HG03159 (cell line): ENCODE results near the gene SLC6A16.
A peak's percentile ranks its signal among the peaks of the same experiment; 100 is the strongest.
"Not testable (repeated sequence)": the region's sequence is repeated elsewhere in the genome, so short reads cannot be mapped to it uniquely, and the experiment has no call there.

Experiments
- ATAC-seq: cut with Tn5 transposase; IDR thresholded peaks from one replicate; pipeline ENCODE4 v1.9.1; 2021; ENCODE audit warnings: mild to moderate bottlenecking, moderate library complexity; ENCODE audit not compliant: unreplicated experiment

Gene SLC6A16

DNA sequence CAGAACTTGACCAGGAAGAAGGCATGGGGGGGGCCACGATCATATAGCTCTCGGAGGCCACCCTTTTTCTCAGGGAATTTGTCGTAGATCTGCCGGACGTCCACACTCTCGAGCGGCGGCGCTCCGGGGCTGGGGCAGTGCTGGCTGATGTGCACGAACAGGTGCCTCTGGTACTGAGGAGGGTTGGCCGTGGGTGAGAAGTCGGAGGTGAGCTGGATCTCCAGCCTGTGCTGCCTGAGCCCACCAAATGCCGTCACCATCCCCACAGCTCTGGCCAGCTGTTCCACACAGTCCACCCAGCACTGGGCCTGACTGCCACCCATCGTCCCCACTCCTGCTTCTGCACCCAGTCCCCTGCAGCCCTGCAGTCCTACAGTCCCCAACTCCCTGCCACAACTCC is 22.2 kb upstream of the SLC6A16 start:
- ATAC-seq = no peak

DNA sequence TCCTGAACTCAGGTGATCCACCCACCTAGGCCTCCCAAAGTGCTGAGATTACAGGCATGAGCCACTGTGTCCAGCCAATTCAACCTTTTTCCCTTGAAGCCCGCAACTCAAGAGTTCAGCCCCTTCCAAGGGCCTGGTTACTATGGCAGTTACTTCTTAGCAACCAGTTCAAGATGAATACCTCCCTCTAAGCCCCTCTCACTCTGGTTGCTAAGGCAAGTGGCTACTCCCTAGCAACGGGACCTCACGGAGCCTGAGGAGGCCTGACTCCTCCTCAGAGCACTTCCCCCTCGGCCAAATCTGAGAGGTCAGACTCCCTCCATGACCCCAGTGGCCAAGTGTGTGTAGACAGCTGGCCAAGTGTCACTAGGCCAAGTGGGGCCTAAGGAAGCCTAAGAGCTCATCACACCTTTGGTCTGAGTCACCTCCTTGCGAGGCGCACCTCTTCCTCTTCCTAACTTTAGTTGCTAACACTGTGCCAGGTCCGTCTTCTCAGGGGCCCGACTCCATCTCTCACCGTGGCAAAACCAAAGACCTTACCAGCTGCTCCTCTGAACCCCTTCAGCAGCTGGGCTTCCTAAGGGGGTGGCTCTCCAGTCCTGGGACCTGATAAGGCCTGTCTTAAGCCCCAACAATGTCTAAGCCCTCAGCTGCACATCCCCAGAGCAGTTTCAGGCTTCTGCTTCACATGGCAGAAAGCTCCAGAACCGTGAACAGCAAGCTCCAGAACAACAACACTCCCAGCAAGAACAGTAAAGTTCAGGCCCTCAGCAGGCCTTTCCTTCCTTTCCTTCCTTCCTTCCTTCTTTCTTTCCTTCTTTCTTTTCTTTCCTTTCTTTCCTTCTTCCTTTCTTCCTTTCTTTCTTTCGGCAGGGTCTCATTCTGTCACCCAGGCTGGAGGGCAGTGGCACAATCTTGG is 19.8 kb upstream of the SLC6A16 start:
- ATAC-seq = no peak

DNA sequence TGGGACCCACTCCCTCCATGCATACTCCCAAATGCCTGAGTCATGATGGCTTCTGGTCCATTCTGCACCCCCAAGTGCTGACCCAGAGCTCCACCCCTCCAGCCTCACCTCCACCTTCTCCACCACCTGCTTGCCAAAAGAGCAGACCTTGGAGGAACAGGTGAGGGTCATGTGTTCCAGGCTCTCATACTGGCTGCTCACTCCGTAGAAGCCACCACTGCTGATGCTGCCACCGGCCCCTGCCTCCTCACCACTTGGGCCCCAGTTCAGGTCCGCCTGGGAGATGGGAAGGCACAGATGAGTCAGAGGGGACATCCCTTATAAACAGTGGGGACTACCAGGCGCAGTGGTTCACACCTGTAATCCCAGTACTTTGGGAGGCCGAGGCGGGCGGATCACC is 18.1 kb upstream of the SLC6A16 start:
- no peak for ATAC-seq

DNA sequence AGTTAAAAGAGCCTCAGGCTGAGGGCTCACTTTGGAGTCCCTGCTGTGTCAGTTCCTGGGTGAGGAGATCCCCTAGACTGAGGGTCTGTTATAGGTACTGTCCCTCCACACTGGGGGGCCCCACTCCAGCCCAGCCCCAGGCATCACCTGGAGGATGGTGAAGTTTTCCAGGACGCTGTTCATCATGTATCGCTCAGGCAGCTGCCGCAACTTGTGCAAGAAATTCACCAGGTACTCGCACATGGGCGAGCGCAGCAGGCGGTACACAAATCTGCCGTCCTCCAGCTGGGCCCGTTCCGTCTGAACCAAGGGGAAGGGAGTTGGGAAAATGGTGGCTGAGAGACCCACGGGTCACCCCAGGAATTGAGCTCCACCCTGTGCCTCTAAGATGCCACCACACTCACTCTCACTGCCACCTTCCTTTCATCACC is 17.3 kb upstream of the SLC6A16 start:
- no peak for ATAC-seq

DNA sequence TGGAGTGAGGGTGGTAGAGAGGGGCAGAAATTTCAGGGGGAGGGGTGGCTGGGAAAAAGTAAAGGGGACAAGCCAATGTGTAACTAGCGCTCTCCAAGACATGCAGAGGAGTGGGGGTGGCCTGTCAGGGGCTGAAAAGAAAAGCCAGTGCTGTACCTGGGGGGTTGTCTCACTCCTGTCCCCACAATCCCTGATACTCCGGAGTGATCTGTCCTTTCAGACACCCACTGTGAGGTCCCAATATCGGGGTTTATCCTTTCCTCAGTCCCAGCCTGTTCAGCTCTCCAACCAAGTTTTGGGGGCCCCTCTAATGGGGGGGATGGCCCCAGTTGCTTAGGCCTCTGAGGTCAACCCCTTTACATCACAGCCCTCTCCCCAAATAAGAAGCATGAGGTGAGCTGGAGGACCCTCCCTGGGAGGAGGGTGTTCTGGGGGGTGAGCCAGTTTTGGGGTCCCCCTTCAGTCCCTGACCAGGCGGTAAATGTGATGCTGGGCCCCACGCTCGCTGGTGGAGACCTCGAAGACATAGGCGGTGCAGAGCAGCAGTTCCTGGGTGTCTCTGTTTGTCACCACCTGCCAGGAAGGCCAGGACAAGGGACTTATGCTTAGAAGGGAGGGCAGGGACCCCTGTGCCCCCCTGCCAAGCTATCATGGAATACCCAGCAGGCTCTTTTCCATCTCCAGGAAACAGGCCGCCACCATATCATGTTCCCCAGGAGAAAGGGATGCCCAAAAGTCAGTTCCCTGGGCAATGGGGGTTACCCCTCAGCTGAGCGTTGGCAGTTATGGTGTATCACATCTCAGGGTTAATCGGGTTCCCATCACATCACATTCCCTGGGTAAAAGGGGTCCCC is 16.1 kb upstream of the SLC6A16 start:
- ATAC-seq = no peak

DNA sequence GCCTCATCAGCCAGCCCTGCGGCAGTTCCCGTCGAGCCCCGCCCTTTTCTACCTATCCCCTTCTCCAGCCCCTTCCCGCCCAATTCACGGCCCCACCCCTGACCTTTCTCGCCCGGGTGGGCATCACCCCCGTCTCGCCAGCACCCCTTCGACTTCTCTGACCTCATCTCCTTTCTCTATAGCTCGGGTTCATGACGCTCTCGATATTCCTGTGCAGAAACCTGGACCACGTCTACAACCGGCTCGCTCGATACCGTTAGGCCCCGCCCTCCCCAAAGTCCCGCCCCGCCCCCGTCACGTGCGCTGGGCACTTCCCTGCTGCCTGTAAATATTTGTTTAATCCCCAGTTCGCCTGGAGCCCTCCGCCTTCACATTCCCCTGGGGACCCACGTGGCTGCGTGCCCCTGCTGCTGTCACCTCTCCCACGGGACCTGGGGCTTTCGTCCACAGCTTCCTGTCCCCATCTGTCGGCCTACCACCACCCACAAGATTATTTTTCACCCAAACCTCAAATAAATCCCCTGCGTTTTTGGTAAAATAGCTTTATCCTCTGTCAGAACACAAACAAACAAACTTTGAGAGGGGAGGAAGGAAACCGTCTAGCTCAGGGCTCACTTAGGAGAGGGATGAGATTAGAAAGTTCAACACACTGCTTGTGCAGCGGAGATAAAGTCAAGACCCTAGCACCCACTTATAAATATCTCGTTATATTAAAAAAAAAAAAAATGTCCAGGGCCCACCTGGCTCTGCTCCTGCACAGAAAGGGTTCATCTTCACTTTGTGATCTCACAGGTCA is 15.3 kb upstream of the SLC6A16 start:
- ATAC-seq = peak; percentile 74

DNA sequence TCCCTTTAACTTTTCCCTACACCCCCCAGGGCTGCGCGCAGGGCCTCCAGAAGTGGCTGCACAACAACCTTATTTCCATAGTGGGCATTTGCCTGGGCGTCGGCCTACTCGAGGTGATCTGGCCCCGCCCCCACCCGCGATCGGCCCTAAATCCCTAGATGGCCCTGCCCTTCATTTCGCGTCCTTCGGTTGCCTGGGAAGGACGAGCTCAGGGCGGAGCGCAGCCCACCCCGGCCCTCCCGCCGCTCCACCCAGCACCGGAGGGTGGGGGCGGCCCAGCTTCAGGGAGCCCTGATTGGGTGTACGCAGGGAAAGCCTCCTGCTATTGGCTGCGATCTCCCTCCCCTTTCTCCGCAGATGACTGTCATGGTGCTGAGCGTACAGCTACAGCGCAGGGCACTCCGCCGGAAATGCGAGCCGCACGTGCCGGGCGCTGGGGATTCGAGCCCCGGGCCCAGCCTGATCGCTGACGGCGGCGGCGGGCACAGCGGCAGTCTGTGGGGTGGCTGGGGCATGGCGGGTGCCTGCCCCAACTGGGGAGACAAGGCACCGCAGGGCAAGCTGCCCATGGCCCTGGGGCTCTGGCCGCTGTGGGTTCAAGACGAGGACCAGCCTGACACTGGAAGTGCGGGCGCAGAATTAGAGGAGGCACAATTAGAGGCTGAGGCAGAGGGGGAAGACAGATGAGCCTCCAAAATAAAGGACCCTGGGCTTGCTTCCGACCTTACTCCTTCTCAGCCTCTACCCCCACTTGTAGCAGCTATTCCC is 14.5 kb upstream of the SLC6A16 start:
- ATAC-seq = no peak

DNA sequence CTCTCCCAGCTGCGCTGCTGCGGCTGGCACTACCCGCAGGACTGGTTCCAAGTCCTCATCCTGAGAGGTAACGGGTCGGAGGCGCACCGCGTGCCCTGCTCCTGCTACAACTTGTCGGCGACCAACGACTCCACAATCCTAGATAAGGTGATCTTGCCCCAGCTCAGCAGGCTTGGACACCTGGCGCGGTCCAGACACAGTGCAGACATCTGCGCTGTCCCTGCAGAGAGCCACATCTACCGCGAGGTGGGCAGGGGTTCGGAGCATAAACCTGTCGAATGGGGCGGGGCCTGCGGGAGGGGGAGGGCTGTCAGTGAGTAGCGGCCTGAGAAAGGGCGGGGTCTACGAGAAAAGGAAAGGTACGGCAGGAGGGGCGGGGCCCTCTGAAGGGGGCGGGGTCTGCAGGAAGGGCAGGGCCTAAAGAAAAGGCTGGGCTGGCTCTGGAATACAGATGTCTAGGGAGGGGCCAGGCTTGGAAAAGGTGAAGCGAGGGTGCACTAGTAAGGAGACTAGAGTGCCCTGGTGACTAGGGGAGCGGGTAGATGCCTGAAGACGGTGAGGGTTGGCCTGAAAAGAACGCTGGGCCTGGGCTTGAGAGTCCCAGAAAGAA is 13.8 kb upstream of the SLC6A16 start:
- ATAC-seq = no peak

DNA sequence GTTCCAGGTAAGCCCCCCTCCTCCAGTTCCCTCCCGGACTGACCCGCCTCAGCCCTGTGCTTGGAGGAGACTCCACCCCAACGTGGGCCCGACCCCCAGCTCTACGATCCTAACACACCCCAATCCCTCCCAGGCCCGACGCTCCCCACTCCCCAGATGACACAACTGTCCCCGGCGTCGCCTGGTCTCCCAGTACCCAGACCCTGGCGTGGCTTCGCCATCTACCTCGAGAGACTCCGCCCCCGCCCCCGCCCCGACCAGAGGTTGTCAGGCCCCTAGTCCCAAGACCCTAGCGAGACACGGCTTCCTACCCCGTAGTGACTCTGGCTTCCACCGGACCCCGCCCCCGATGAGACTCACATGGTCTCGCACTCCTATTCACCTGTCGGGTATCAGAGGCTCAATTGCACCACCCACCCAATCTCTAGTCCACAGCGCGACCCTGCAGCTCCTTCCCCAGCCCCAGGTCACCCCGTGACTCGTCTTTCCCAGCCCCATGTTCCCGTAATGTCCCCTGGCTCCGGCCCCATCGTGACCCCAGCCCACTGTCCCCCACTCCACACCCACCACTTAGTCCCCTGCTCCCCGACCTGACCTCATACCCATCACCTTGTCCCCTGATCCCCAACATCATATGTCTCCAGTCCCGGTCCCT is 13.2 kb upstream of the SLC6A16 start:
- no peak for ATAC-seq

DNA sequence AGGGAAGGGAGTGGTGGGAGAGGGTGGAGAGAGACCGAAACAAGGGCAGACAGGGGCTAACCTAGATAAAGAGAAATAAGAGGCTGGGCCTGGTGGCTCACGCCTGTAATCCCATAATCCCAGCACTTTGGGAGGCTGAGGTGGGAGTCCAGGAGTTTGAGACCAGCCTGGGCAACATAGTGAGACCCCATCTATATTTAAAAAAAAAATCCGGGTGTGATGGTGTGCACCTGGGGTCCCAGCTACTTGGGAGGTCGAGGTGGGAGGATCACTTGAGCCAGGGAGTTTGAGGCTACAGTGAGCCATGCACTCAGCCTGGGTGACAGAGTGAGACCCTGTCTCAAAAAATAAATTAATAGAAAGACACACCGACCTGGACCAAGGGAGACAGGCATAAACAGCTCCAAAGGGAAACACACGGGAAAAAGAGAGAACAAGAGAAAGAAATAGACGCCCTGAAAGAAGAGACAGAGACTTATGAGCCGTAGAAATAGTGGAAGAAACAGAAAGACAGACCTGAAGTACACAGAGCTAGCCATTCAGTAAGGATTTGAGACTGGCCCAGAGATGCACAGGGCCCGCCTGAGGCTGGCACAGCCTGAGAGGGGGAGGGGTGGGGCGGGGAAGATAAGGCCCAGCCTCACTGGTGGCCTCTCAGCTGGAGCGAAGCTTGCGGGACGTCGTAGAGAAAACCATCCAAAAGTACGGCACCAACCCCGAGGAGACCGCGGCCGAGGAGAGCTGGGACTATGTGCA is 12.5 kb upstream of the SLC6A16 start:
- ATAC-seq = no peak

DNA sequence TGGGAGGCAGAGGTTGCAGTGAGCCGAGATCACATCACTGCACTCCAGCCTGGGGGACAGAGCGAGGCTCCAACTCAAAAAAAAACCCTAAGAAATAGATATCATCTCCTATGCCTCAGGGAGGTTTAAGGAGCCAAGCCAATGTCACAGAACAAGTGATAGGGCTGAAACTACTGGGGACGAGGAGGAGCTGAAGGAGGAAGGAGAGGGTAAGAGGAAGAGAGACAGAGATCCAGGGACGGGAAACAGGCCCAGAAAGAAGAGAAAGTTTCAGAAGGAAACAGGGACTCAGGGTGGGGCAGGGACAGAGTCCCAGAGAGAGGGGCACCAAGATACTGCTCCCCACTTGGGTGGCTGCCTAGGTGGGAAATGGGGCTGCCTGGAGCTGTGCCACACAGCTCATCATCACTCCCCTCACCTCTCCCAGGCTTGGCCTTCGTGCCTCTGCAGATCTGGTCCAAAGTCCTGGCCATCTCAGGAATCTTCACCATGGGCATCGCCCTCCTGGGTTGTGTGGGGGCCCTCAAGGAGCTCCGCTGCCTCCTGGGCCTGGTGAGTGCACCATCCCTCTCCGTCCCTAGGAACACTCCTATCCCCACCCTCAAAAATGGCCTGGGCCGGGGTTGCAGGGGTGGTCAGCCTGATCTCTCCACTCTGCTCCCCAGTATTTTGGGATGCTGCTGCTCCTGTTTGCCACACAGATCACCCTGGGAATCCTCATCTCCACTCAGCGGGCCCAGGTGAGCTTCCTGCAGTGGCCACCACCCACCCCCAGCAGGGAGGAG is 11.7 kb upstream of the SLC6A16 start:
- no peak for ATAC-seq

DNA sequence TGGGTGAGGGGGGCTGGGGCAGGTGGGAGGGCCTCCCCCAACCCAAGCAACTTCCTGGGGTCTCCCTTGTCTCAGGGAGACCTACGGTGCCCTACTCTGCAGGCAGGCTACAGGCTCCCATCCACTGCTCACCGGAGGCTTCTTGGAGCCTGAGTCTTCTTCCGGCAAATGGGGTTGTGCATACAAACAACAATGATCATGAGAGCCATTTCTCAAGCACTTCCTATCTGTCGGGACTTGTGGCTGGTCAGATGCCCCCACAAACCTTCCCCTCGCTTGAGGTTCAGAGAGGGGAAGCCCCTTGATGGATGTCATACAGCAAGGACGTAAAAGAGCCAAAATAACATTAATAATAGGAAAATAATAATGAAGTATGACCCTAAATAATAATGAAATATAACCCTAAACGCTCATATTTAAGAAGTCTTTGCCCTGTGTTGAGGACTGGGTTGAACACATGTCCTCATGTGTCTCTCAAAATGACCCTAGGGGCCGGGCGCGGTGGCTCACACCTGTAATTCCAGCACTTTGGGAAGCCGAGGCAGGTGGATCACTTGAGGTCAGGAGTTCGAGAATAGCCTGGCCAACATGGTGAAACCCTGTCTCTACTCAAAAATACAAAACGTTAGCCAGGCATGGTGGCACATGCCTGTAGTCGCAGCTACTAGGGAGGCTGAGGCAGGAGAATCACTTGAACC is 10.9 kb upstream of the SLC6A16 start:
- no peak for ATAC-seq

DNA sequence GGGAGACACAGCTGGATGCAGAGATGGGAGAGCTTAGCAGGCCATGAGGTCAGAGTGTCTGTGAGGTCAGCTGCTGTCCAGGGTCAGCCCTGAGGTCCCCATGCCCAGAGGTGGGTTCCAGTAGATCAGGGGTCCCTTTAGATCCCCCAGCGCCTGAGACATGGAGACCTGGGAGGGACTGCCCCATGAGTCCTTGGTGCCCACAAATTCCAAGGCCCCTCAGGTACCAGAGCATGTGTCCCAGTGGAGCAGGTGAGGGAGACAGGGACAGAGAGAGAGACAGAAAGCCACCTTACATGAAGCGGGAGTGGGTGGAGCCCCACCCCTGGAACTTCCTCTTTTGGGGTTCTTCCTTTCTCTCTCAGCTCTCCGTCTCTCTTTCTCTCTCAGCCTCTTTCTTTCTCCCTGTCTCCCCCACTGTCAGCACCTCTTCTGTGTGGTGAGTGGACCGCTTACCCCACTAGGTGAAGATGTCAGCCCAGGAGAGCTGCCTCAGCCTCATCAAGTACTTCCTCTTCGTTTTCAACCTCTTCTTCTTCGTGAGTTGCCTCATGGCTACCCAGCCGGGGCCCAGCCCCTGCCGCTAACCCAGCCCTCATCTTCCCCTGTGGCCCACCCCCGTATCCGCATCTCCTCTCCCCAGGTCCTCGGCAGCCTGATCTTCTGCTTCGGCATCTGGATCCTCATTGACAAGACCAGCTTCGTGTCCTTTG is 10.2 kb upstream of the SLC6A16 start, which contains the start of gene CD37:
Gene CD37 (plus strand): TSS at position 336 of the 713 bp plus-strand sequence. CDS start 135 bp downstream, at position 471.
- no peak for ATAC-seq

DNA sequence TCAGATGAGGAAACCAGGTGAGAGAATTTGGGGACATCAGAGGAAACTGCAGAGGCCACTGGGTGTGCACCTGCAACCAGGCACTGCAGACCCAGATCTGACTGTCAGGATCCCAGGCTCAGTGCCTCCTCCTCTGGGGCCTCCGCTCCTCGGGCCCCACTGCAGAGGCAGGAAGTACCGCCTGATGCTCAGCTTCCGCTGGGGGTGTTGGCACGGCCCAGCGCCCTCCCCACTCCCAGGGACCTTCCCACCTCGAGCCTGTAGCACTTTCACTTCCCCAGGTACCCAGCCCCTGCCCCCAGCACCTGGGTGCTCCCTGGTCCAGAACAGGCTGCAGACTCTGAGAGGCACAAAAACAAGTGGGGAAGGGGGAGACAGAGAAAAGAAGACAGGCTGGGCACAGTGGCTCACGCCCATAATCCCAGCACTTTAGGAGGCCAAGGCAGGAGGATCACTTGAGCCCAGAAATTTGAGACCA is 8.9 kb upstream of the SLC6A16 start:
- peak; percentile 44 for ATAC-seq

DNA sequence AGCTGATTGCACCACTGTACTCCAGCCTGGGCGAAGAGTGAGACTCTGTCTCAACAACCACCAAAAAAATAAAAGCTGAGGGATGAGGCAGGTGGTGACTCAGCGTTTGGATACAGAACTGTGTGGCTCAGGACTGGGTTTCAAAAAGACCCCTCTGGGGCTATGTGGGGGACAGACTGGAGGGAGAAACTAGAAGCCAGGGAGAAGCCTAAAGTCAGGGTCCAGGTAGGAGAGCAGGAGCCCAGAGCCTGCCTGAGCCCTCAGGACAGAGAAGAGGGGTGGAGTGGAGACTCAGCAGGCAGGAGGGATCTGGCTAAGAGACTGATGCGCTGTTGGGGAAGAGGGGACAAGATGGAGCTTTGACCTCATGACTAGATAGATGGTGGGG is 8.4 kb upstream of the SLC6A16 start:
- no peak for ATAC-seq

DNA sequence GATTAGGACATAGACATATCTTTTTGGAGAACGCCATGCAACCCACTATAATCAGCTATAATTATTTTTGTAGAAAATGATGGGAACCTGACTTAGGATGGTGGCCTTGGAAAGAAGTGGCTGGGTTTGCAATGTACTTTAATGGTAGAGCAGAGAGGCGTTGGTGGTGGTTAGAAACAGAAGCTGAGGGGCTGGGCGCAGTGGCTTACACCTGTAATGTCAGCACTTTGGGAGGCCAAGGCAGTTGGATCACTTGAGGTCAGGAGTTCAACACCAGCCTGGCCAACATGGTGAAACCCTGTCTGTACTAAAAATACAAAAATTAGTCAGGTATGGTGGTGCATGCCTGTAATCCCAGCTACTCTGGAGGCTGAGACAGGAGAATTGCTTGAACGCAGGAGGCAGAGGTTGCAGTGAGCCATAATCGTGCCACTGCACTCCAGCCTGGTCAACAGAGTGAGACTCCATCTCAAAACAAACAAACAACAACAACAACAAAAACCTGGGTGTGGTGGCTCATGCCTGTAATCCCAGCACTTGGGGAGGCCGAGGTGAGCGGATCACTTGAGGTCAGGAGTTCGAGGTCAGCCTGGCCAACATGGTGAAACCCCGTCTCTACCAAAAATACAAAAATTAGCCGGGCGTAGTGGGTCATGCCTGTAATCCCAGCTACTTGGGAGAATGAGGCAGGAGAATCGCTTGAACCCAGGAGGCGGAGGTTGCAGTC is 7.9 kb upstream of the SLC6A16 start:
- not testable (repeated sequence) for ATAC-seq
